ENCODE results near the gene EPB41L4B.
"Not testable (repeated sequence)": the region's sequence is repeated elsewhere in the genome, so short reads cannot be mapped to it uniquely, and the experiment has no call there.

Gene EPB41L4B

DNA sequence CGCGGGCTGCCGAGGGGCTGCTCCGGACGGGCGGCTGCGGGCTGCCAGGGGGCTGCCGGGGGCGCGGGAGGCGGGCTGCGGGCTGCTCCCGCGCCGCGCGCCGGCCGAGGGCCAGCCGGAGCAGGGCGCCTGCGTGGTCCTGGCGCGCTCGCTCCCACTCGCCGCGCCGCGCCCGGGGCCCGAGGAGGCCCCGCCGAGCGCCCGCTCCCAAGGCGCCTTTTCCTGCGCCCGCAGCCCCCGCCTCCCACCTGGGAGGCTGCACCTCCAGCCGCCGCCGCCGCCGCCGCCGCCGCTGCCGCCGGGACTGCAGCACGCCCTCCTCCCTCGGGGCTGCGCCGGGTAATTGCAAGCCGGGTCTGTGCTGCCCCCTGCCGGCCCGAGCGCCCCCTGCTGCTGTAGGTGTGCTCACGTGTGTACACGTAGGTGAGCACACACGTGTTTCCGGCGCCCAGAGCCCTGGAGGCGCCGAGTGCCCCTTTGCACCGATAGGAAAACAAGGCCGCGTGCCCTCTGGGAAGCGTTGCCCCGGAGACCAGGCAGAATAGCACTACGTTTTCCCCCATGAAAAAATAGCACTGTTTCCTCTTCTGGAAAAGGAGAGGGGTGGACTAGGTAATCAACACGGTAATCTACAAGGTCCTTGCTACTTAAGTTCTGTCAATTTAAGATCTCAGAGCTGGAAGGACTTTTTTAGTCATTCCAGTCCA lies at the start of gene EPB41L4B:
Gene EPB41L4B, minus strand, starts transcription at position 318 of the 707 bp plus-strand sequence. CDS start 613 bp downstream, outside the sequence.
- peak; percentile 78 for DNase-seq (ENCODE audit: low spot score)

GRCh38 chr9:109369285-109369684 lies 48.4 kb upstream of the EPB41L4B start:
- no peak for DNase-seq (ENCODE audit: low spot score)

- no peak for DNase-seq (ENCODE audit: low spot score)
These were observed 39.9 kb upstream of the EPB41L4B start for GRCh38 chr9:109360771-109361170.

DNA sequence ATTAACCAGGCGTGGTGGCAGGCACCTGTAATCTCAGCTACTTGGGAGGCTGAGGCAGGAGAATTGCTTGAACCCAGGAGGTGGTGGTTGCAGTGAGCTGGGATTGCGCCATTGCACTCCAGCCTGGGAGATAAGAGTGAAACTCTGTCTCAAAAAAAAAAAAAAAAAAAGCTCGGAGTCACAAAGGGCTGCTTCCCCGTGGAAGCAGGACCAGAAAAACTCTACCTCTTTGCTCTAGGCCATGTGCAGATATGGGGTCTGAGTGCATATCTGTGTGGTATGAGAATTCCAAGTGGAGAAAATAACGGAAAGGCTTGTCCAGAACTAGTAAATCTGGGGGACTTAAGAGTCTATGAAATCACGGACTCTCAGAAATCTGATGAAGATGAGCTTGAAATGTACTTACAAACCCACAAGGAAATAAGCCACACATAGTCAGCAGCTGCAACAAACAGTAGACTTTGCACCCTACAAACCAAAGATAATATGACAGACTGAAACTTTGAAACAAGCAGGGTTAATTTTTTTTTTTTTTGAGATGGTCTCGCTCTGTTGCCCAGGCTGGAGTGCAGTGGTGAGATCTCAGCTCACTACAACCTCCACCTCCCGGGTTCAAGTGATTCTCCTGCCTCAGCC lies 38.2 kb upstream of the EPB41L4B start:
- not testable (repeated sequence) for DNase-seq (ENCODE audit: low spot score)

GRCh38 chr9:109355564-109356297 lies 34.9 kb upstream of the EPB41L4B start:
- DNase-seq (ENCODE audit: low spot score), result no peak

DNA sequence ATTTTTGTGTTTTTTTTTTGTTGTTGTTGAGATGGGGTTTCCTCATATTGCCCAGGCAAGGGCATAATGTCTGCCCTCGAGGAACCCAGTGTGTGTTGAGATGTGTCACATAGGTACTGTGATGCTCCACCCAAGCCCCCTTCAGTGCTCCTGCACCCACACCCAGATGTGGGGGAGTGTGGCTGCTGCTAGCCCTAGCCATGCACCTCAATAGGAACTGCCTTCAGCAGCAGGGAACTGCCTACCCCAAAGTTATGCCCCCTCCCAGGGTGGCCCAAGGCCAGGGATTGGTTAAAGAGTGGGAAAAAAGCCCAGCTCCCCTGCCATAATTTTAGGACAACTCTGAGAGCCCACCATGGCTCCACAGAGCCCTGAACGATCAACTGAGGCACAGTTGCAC lies 33.3 kb upstream of the EPB41L4B start:
- no peak for DNase-seq (ENCODE audit: low spot score)

DNA sequence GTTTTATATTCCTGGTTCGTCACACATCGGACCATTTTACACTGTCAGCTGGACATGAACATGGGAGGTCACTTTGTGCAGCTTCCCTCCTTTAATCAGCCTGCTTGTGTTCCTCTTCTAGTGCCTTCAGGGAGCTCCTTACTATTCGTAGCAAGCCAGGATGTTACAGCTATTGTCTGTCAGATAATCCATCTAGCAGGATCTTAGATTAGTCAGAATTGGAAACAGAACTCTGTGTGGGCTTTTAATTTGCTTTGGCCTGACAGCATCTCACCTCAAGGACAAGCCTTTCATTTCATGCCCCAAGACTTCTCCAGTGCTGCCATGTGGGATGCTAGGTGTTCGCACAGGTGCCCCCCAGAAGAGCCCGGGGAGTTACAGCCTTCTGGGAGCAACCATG lies 30.2 kb upstream of the EPB41L4B start:
- no peak for DNase-seq (ENCODE audit: low spot score)

DNA sequence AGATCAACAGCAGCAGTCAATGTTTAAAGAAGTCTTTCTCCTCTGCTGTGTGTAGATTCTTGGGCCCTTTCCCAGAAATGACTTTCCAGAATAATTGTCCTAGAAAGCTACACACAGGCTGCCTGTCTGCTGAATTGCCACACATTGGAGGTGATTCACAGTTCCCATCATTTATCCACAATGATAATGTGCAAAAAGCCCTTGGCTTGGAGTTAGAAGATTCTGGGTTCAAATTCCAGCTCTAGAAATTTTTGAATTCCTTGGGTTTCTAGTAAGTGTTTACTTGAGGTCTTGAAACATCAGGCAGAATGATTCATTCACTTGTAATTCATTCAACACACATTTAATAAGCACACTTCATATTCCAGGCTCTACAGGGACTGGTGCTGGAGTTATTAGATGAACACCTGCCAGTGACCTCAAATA lies 28.6 kb upstream of the EPB41L4B start:
- peak; percentile 84 for DNase-seq (ENCODE audit: low spot score)

- DNase-seq (ENCODE audit: low spot score), result no peak
These were observed 26.0 kb upstream of the EPB41L4B start for GRCh38 chr9:109346904-109347303.

DNA sequence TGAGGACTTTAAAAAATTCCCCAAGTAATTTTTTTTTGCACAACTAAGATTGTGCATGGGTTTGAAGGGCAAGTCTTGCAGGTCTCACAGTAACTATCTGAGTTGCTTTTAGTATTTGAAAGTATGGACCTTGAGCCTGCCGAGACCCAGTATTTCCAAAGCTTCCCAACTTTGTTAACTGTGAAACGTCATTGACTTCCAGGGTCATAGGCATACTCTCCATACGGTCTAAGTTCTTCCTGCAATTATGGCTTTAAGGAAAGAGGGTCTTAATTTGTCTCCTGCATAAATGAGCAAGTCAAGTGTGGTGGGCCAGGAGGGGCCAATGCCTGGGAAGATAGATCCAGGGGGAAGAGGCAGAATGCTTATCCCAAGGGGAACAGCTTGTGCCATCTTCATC lies 24.0 kb upstream of the EPB41L4B start:
- no peak for DNase-seq (ENCODE audit: low spot score)

DNA sequence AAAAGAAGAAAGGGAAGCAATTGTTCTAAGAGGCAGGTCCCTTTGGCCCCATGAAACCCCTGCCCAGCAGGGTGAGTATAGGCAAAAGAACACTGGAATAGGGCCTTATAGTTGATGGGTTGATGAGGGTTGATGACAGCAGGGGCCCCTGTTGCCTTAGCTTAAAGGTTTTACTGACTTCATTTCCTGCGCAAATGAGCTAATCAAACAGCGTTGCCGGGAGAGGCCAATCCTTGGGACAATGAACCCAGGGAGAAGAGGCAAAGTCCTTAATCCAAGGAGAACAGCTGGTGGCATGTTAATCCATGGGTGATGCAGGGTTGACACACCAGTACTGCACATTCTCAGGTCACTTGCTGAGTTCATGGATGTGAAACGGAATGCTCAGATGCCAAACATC lies 22.0 kb upstream of the EPB41L4B start:
- no peak for DNase-seq (ENCODE audit: low spot score)

GRCh38 chr9:109341561-109341960 lies 20.7 kb upstream of the EPB41L4B start:
- DNase-seq (ENCODE audit: low spot score), result no peak

GRCh38 chr9:109340979-109341378 lies 20.1 kb upstream of the EPB41L4B start:
- not testable (repeated sequence) for DNase-seq (ENCODE audit: low spot score)

GRCh38 chr9:109336409-109336808 lies 15.6 kb upstream of the EPB41L4B start:
- no peak for DNase-seq (ENCODE audit: low spot score)

GRCh38 chr9:109335929-109336328 lies 15.1 kb upstream of the EPB41L4B start:
- DNase-seq (ENCODE audit: low spot score), result no peak

DNA sequence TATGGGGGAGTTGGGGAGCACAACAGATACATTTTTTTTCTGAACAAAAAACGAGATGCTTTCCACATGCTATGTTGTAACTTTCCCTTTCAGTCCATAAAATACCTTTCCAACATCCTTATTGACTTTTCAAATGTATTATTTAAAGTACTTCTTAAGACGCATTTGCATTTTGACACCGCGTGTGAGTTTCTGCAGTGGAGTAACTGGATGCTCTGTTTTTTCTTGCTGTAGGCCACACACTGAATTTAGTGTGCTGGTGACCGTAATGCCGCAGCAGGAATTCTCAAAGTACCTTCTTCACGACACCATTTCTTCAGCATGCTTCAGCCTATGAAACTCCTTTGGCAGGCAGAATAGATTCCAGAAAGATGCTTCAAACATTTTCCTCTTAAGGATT lies 14.3 kb upstream of the EPB41L4B start:
- no peak for DNase-seq (ENCODE audit: low spot score)

DNA sequence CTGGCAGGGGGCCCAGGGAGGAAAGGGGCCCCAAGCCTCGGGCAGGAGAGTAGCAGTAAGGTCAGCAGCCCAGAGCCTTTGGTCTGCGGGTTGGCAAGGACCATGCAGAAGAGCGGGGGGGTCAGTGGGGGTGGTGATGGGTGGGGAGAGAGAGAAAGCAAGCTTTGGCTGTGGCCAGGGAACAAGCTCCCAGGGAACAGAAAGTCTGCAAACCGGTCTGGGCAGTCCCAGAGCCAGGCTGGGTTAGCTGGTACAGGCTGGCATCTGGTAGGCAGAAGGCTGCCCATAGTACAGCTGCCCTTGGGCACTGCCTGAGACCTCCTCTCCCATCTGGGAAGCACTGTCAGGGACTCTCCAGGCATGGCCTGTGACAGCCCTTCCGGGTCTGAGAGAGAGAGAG lies 10.5 kb upstream of the EPB41L4B start:
- no peak for DNase-seq (ENCODE audit: low spot score)

- DNase-seq (ENCODE audit: low spot score), result no peak
These were observed 8.9 kb upstream of the EPB41L4B start for GRCh38 chr9:109329638-109330258.

DNA sequence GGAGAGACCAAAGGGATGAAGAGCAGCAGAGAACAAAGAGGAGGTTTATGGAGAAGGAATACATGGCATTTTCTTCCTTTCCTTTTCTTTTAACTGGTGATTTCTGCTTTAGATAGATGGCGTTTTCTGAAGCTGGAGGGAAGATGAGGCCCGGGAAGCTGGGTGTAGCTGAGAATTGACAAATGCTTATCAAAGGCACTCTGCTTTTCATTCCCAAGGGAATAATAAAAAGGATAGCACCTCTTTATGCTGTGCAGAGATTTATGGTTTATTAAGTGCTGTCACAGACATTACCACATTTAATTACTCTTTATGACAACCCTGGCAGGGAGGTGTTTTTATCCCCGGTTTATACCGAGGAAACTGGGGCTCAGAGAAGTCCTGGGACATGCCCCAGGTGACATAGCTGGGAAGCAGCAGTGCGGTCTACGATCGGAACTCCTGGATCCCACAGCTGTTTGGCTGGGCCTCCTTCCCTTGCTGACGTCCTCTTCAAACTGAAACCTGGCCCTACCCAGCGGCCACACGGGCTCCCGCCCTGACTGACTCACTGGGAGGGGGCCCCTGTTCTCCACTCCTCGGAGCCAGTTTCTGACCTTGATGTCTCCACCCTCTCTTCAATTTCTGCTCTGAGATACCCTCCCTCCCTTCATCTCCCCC lies 8.2 kb upstream of the EPB41L4B start:
- DNase-seq (ENCODE audit: low spot score), result peak; percentile 55

- no peak for DNase-seq (ENCODE audit: low spot score)
These were observed 4.2 kb upstream of the EPB41L4B start for GRCh38 chr9:109325089-109325488.

DNA sequence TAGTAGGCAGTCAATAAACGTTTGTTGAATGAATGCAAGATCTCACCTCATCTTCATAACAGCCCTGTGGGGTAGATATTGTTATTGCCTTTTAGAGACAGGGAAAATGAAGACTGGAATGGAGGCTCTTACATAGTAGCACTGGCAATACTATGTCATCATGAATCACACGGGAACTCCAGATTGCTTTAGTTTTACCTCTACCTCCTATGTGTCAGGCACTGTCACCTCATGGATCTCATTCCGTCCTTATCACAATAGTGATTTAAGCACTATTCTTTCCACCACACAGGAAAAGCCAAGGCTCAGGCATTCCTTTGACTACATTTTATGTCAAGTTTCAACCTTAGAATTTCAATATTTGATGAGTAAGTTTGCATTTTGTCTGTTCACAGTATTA lies 2.9 kb upstream of the EPB41L4B start:
- no peak for DNase-seq (ENCODE audit: low spot score)

DNA sequence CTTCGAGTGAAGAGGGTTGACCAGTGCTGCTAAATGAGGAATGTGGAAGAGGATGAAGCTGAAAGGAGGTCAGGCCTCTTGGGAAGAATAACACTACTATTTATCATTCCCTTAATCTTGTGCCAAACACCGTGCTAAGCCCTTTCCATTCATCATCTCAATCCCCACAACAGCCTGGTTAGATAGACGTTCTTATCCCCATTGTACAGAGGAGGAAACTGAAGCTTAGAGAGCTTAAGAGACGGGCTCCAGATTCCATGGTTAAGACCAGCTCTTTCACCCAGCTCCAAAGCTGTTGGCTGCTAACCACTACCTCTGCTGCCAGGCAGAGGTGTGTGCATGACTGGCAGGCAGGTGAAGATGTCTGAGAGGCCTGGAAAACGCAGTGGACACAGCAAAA lies 868 bp upstream of the EPB41L4B start:
- DNase-seq (ENCODE audit: low spot score), result no peak

All from AG08395 (cell line).